ENCODE data around the gene POU2F2. TPM values are rescaled to one million over a fixed set of nuclear protein-coding genes. Genes with fewer than 3 reads are reported as not detected.

Gene POU2F2
- polyA plus RNA-seq, 1 of the 3 experiments (the other 2 are of a cell fraction) = 0.49 TPM

DNA sequence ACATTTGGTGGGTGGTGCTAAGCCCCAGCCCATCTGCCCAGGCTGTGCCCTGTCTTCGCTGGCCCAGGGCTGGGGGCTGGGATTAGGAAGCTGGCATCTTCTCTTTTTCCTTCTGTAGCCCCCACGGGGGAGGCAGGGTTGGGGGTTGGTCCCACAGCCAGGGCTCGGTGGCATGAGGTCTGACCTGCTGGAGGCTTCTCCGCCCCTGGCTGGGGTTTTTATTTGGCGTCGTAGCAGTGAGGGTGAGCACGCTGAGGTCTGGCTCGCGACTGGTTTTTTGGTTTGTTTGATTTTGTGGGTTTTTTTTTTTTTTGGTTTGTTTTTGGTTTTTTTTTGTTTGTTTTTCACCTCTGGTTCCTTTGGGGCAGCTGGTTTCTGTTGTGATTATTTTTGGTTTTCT lies 41.6 kb downstream of the POU2F2 start:
- Histone ChIP-seq H3K4me1 (ENCODE audit: control insufficient read depth in 1 of 2, insufficient read depth in 2 of 2, low read depth in 1 of 2, low read length in 1 of 2) (peaks cover 5 to 16% of the 10 kb centered on the region in 2 experiments; a peak in 3 of 4 replicates), H3K4me2 (no peak overlapping the region), H3K36me3 (replicated peaks in 1 of 2; ENCODE audit: control insufficient read depth in 1 of 2, insufficient read depth in 2 of 2, low read length in 1 of 2) (no peaks in the 10 kb centered on the region), H4K20me1 (ENCODE audit: insufficient read depth) (no peaks in the 10 kb centered on the region), H3F3A (replicated peaks; ENCODE audit: insufficient read depth) (peaks cover 16% of the 10 kb centered on the region), H3K27me3 (ENCODE audit: insufficient read depth) (no peaks in the 10 kb centered on the region), H3K9ac (no peak overlapping the region), H3K9me3 (no peaks in the 10 kb centered on the region), H3K9me2 (no peaks in the 10 kb centered on the region), H3K79me2 (ENCODE audit: insufficient read depth) (no peaks in the 10 kb centered on the region), H3K4me3 (ENCODE audit: low read depth in 2 of 2, low read length in 1 of 2) (no peak overlapping the region), H3K27ac (ENCODE audit: low read depth in 2 of 2, low read length in 1 of 2) (no peak overlapping the region), H2AFZ (ENCODE audit: low read depth) (no peak overlapping the region)
- ChIA-PET CTCF (interaction anchor here (1.0 to 1.2 kb wide), 2 partner anchors 18 to 42 kb away, joined by 3 to 4 read pairs; partner anchors contain the start of gene POU2F2), POLR2A (no interaction called here)
- no peak for DNase-seq
- TF ChIP-seq, protein P1, sequence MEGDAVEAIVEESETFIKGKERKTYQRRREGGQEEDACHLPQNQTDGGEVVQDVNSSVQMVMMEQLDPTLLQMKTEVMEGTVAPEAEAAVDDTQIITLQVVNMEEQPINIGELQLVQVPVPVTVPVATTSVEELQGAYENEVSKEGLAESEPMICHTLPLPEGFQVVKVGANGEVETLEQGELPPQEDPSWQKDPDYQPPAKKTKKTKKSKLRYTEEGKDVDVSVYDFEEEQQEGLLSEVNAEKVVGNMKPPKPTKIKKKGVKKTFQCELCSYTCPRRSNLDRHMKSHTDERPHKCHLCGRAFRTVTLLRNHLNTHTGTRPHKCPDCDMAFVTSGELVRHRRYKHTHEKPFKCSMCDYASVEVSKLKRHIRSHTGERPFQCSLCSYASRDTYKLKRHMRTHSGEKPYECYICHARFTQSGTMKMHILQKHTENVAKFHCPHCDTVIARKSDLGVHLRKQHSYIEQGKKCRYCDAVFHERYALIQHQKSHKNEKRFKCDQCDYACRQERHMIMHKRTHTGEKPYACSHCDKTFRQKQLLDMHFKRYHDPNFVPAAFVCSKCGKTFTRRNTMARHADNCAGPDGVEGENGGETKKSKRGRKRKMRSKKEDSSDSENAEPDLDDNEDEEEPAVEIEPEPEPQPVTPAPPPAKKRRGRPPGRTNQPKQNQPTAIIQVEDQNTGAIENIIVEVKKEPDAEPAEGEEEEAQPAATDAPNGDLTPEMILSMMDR (IDR thresholded peaks at IDR 0.05) = no peak
- TF ChIP-seq, protein P2, sequence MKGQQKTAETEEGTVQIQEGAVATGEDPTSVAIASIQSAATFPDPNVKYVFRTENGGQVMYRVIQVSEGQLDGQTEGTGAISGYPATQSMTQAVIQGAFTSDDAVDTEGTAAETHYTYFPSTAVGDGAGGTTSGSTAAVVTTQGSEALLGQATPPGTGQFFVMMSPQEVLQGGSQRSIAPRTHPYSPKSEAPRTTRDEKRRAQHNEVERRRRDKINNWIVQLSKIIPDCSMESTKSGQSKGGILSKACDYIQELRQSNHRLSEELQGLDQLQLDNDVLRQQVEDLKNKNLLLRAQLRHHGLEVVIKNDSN (IDR thresholded peaks at IDR 0.05; ENCODE audit: borderline replicate concordance, low read depth) = no peak
- TF ChIP-seq RFX5 (IDR thresholded peaks at IDR 0.05; ENCODE audit: low read length) = no peak
- TF ChIP-seq RAD21 (IDR thresholded peaks at IDR 0.05; ENCODE audit: low read length) = no peak
- TF ChIP-seq GABPA (IDR thresholded peaks at IDR 0.05; ENCODE audit: low read depth) = no peak
- TF ChIP-seq CHD2 (IDR thresholded peaks at IDR 0.05; ENCODE audit: low read length, partially characterized antibody) = no peak
- no peak for TF ChIP-seq GATA2 (CRISPR knock-in tag; IDR thresholded peaks at IDR 0.05)
- no peak for TF ChIP-seq TEAD4 (IDR thresholded peaks at IDR 0.05; ENCODE audit: borderline replicate concordance, insufficient read depth)
- TF ChIP-seq, protein P3, sequence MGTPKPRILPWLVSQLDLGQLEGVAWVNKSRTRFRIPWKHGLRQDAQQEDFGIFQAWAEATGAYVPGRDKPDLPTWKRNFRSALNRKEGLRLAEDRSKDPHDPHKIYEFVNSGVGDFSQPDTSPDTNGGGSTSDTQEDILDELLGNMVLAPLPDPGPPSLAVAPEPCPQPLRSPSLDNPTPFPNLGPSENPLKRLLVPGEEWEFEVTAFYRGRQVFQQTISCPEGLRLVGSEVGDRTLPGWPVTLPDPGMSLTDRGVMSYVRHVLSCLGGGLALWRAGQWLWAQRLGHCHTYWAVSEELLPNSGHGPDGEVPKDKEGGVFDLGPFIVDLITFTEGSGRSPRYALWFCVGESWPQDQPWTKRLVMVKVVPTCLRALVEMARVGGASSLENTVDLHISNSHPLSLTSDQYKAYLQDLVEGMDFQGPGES (IDR thresholded peaks at IDR 0.05; ENCODE audit: low read depth, low read length) = no peak
- WGBS (ENCODE audit: low lambda C conversion rate) = 75% methylated on average over 9 of the region's 9 CpGs

DNA sequence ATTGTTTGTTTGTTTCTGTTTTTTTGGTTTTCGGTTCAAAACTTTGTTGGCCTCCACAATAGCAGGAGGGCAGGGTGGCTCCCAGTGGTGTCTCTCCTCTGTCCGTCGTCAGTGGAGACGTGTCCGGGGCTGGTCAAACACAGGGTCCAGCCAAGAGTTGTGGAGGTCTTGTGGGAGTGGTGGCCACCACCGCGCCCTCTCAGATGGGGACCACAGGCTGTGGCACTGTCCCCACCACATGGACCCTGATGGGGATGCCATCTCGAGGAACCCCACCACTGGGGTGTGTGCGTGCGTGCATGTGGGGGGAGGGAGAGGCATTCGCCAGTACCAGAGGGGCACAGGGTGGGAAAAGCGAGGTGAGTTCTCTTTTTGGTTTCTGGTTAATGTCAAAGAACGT lies 42.5 kb downstream of the POU2F2 start:
- Histone ChIP-seq H3K4me2 (no peak overlapping the region), H3K9me3 (no peaks in the 10 kb centered on the region), H3K9ac (no peak overlapping the region), H3K36me3 (replicated peaks in 1 of 2; ENCODE audit: control insufficient read depth in 1 of 2, insufficient read depth in 2 of 2, low read length in 1 of 2) (no peaks in the 10 kb centered on the region), H4K20me1 (ENCODE audit: insufficient read depth) (no peaks in the 10 kb centered on the region), H2AFZ (ENCODE audit: low read depth) (no peak overlapping the region), H3K4me3 (ENCODE audit: low read depth in 2 of 2, low read length in 1 of 2) (no peak overlapping the region), H3K27me3 (ENCODE audit: insufficient read depth) (no peaks in the 10 kb centered on the region), H3K27ac (ENCODE audit: low read depth in 2 of 2, low read length in 1 of 2) (no peak overlapping the region), H3F3A (replicated peaks; ENCODE audit: insufficient read depth) (peaks cover 23% of the 10 kb centered on the region), H3K79me2 (ENCODE audit: insufficient read depth) (no peaks in the 10 kb centered on the region), H3K9me2 (no peaks in the 10 kb centered on the region), H3K4me1 (ENCODE audit: control insufficient read depth in 1 of 2, insufficient read depth in 2 of 2, low read depth in 1 of 2, low read length in 1 of 2) (peaks cover 5 to 16% of the 10 kb centered on the region in 2 experiments; a peak in 3 of 4 replicates)
- WGBS (ENCODE audit: low lambda C conversion rate) = 96% methylated on average over 13 of the region's 13 CpGs
- no peak for DNase-seq
- TF ChIP-seq, protein P4, sequence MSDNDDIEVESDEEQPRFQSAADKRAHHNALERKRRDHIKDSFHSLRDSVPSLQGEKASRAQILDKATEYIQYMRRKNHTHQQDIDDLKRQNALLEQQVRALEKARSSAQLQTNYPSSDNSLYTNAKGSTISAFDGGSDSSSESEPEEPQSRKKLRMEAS (IDR thresholded peaks at IDR 0.05; ENCODE audit: low read depth) = no peak
- TF ChIP-seq NRF1 (IDR thresholded peaks at IDR 0.05; ENCODE audit: low read depth, low read length) (no peak), FOXJ3 (CRISPR knock-in tag; IDR thresholded peaks at IDR 0.05) (no peak), GATA2 (CRISPR knock-in tag; IDR thresholded peaks at IDR 0.05) (no peak)
- CTCF ChIA-PET = interaction anchor here (1.0 to 1.2 kb wide), 2 partner anchors 19 to 42 kb away, joined by 3 to 4 read pairs; partner anchors contain the start of gene POU2F2
- POLR2A ChIA-PET = no interaction called here

Measured in SK-N-SH (cell line).